Mesenchymal stem cell (in vitro differentiated cells and primary cell): Measurements from ENCODE around the gene PKNOX1.

Experiments
- DNase-seq: peaks from one replicate; pipeline ENCODE4 v3.0.0-alpha.2; 2013
- H2AFZ ChIP-seq: one replicate; pipeline ENCODE4 v1.6.1; 2013; ENCODE audit warnings: low read depth, mild to moderate bottlenecking, control low read depth, inconsistent platforms, low read length, moderate library complexity
- H2AK5ac ChIP-seq: 2 replicates; pipeline ENCODE4 v1.6.1; 2013; ENCODE audit warnings: low read length, moderate library complexity, mild to moderate bottlenecking, inconsistent platforms; ENCODE audit not compliant: severe bottlenecking
- H2BK120ac ChIP-seq: one replicate; pipeline ENCODE4 v1.6.1; 2013; ENCODE audit warnings: low read depth, mild to moderate bottlenecking, inconsistent platforms, low read length, moderate library complexity
- H2BK12ac ChIP-seq, 2 experiments: one replicate each; pipeline ENCODE4 v1.6.1; 2013; ENCODE audit warnings: inconsistent platforms in 2 of 2, low read length in 2 of 2, mild to moderate bottlenecking in 2 of 2, moderate library complexity in 2 of 2, control low read depth in 1 of 2
- H2BK15ac ChIP-seq: one replicate; pipeline ENCODE4 v1.6.1; 2013; ENCODE audit warnings: mild to moderate bottlenecking, low read depth, inconsistent platforms; ENCODE audit not compliant: poor library complexity, severe bottlenecking
- H2BK5ac ChIP-seq: 2 replicates; pipeline ENCODE4 v1.6.1; 2013; ENCODE audit warnings: low read depth, mild to moderate bottlenecking, low read length, control low read depth, inconsistent platforms; ENCODE audit not compliant: poor library complexity, severe bottlenecking
- H3K14ac ChIP-seq, 2 experiments: one replicate each; pipeline ENCODE4 v1.6.1; 2013; ENCODE audit warnings: inconsistent platforms in 2 of 2, low read length in 2 of 2, control low read depth in 1 of 2, mild to moderate bottlenecking in 1 of 2, moderate library complexity in 1 of 2
- H3K18ac ChIP-seq, 2 experiments: one replicate each; pipeline ENCODE4 v1.6.1; 2013; ENCODE audit warnings: inconsistent platforms in 2 of 2, low read length in 2 of 2, control low read depth in 1 of 2, low read depth in 1 of 2, mild to moderate bottlenecking in 1 of 2
- H3K23ac ChIP-seq, 2 experiments: one replicate each; pipeline ENCODE4 v1.6.1; 2013; ENCODE audit warnings: inconsistent platforms in 2 of 2, low read length in 2 of 2, mild to moderate bottlenecking in 2 of 2, moderate library complexity in 2 of 2, control low read depth in 1 of 2
- H3K27ac ChIP-seq: 2 replicates; pipeline ENCODE4 v1.5.1; 2013; ENCODE audit warnings: mild to moderate bottlenecking, moderate library complexity, low read length, control low read depth, inconsistent platforms; ENCODE audit not compliant: poor library complexity, severe bottlenecking
- H3K27me3 ChIP-seq, 2 experiments: 2 replicates each; pipeline versions ENCODE4 v1.6.1 to v1.7.0; 2013; ENCODE audit warnings: low read length in 2 of 2, mild to moderate bottlenecking in 2 of 2, moderate library complexity in 2 of 2, control low read depth in 1 of 2, inconsistent platforms in 1 of 2; ENCODE audit not compliant: control insufficient read depth in 1 of 2, insufficient read depth in 1 of 2
- H3K36me3 ChIP-seq, 2 experiments: 2 replicates each; pipeline versions ENCODE4 v1.6.1 to v1.7.0; 2013; ENCODE audit warnings: low read length in 2 of 2, control low read depth in 1 of 2, inconsistent platforms in 1 of 2, low read depth in 1 of 2, mild to moderate bottlenecking in 1 of 2; ENCODE audit not compliant: insufficient read depth in 2 of 2, control insufficient read depth in 1 of 2
- H3K4ac ChIP-seq, 2 experiments: one replicate each; pipeline ENCODE4 v1.6.1; 2013; ENCODE audit warnings: inconsistent platforms in 2 of 2, low read length in 2 of 2, mild to moderate bottlenecking in 2 of 2, moderate library complexity in 2 of 2, control low read depth in 1 of 2, low read depth in 1 of 2
- H3K4me1 ChIP-seq: 2 replicates; pipeline ENCODE4 v1.6.1; 2013; ENCODE audit warnings: low read depth, low read length, control low read depth; ENCODE audit not compliant: control insufficient read depth, insufficient read depth
- H3K4me2 ChIP-seq: 2 replicates; pipeline ENCODE4 v1.6.1; 2013; ENCODE audit warnings: low read length, mild to moderate bottlenecking, inconsistent platforms; ENCODE audit not compliant: poor library complexity, severe bottlenecking
- H3K4me3 ChIP-seq, 2 experiments: 2 replicates each; pipeline versions ENCODE4 v1.5.1 to v1.7.0; 2013; ENCODE audit warnings: low read length in 2 of 2, mild to moderate bottlenecking in 2 of 2, control low read depth in 1 of 2, low read depth in 1 of 2; ENCODE audit not compliant: insufficient read depth in 1 of 2
- H3K79me1 ChIP-seq: replicated peaks from 2 replicates; pipeline ENCODE4 v1.6.1; 2013; ENCODE audit warnings: mild to moderate bottlenecking, control low read depth, low read length, inconsistent platforms; ENCODE audit not compliant: poor library complexity, severe bottlenecking
- H3K9ac ChIP-seq: 2 replicates; pipeline ENCODE4 v1.7.0; 2013; ENCODE audit warnings: mild to moderate bottlenecking, low read length, moderate library complexity
- H3K9me3 ChIP-seq: 2 replicates; pipeline ENCODE4 v1.7.0; 2013; ENCODE audit warnings: mild to moderate bottlenecking, low read length; ENCODE audit not compliant: control insufficient read depth
- H4K8ac ChIP-seq: one replicate; pipeline ENCODE4 v1.6.1; 2013; ENCODE audit warnings: inconsistent platforms, mild to moderate bottlenecking, low read length, moderate library complexity
- H4K91ac ChIP-seq: one replicate; pipeline ENCODE4 v1.6.1; 2013; ENCODE audit warnings: mild to moderate bottlenecking, low read length, inconsistent platforms
- WGBS: methylation state at CpG from one replicate; pipeline ENCODE4 v1.1.7; 2013; ENCODE audit warnings: mixed read lengths; 5-methylcytosine and 5-hydroxymethylcytosine counted together

PKNOX1 gene

GRCh38 chr21:42983103-42983502 is 8.7 kb downstream of the PKNOX1 start:
- 100% methylated on average over 1 of the region's 2 CpGs for WGBS
- Histone ChIP-seq H2BK12ac (no peak overlapping the region), H3K36me3 (peaks cover 3 to 6% of the 10 kb centered on the region in 2 experiments), H4K91ac (no peak overlapping the region), H2BK15ac (no peak overlapping the region), H3K9me3 (no peaks in the 10 kb centered on the region), H3K4me1 (peaks cover 15% of the 10 kb centered on the region), H3K4me3 (no peak overlapping the region), H2AFZ (no peak overlapping the region), H2AK5ac (no peak overlapping the region), H3K23ac (no peak overlapping the region), H3K27me3 (no peaks in the 10 kb centered on the region), H2BK120ac (no peak overlapping the region), H3K4me2 (no peak overlapping the region), H3K18ac (no peak overlapping the region), H3K79me1 (peaks cover 27% of the 10 kb centered on the region), H3K27ac (peak overlapping the region; percentile 25), H3K4ac (no peak overlapping the region), H4K8ac (no peak overlapping the region), H3K9ac (no peak overlapping the region), H2BK5ac (no peak overlapping the region), H3K14ac (no peak overlapping the region)
- DNase-seq: no peak

DNA sequence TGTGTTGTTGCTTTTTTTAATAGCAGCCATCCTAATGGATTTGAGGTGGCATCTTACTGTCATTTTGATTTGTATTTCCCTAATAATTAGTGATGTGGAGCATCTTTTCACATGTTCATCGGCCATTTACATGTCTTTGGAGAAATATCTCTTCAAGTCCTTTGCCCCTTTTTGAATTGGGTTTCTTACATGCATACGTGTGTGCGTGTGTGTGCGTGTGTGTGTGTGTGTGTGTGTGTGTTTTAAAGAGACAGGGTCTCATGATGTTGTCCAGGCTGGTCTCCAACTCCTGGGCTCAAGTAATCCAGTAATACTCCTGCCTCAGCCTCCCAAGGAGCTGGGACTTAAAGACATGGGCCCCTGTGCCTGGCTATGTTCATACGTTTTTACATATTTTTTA is 9.5 kb downstream of the PKNOX1 start:
- WGBS: 82% methylated on average over 3 of the region's 5 CpGs
- Histone ChIP-seq H2BK12ac (no peak overlapping the region), H3K4ac (no peak overlapping the region), H4K91ac (no peak overlapping the region), H3K18ac (no peak overlapping the region), H3K36me3 (peaks cover 3 to 5% of the 10 kb centered on the region in 2 experiments), H2BK120ac (no peak overlapping the region), H4K8ac (no peak overlapping the region), H2AFZ (no peak overlapping the region), H3K4me1 (peaks cover 19% of the 10 kb centered on the region), H3K79me1 (peaks cover 24% of the 10 kb centered on the region), H2AK5ac (no peak overlapping the region), H3K9ac (no peak overlapping the region), H3K9me3 (no peaks in the 10 kb centered on the region), H2BK5ac (no peak overlapping the region), H2BK15ac (no peak overlapping the region), H3K4me2 (no peak overlapping the region), H3K27me3 (no peaks in the 10 kb centered on the region), H3K27ac (no peak overlapping the region), H3K14ac (no peak overlapping the region), H3K23ac (no peak overlapping the region), H3K4me3 (no peak overlapping the region)
- no peak for DNase-seq

DNA sequence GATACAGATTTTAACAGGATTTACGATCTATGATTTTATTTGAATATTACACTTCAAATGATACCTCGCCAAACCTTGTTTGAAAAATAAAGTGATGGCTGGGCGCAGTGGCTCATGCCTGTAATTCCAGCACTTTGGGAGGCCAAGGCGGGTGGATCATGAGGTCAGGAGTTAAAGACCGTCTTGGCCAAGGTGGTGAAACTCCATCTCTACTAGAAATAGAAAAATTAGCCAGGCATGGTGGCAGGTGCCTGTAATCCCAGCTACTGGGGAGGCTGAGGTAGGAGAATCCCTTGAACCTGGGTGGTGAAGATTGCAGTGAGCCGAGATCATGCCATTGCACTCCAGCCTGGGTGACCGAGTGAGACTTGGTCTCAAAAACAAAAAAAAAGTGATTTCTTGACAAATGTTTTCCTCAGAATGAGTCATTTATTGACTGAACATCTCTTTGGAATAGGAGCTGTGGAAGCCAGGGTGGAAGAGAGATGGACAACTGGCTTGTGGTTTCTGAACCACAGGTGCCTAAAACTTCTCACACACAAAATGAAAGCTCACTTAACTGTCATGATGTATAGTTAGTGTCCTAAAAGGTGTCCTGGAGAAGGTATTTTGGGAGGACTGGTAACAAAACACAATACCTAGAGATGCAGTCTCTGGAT is 11.9 kb downstream of the PKNOX1 start:
- Histone ChIP-seq H3K79me1 (peaks cover 21% of the 10 kb centered on the region), H3K36me3 (no peaks in the 10 kb centered on the region)

GRCh38 chr21:42988236-42988965 is 14.0 kb downstream of the PKNOX1 start:
- no peak overlapping the region for H3K18ac ChIP-seq
- H3K4ac ChIP-seq: no peak overlapping the region
- no peak overlapping the region for H2BK5ac ChIP-seq
- no peak overlapping the region for H3K4me2 ChIP-seq
- H2AK5ac ChIP-seq: peak overlapping the region; percentile 33
- no peak overlapping the region for H2AFZ ChIP-seq
- no peak overlapping the region for H4K91ac ChIP-seq
- no peak overlapping the region for H2BK12ac ChIP-seq
- H4K8ac ChIP-seq: no peak overlapping the region
- H3K79me1 ChIP-seq: peaks cover 18% of the 10 kb centered on the region
- no peak overlapping the region for H3K27ac ChIP-seq
- peak; percentile 32 for DNase-seq
- H3K9me3 ChIP-seq: no peaks in the 10 kb centered on the region
- no peaks in the 10 kb centered on the region for H3K36me3 ChIP-seq
- H3K4me1 ChIP-seq: peaks cover 29% of the 10 kb centered on the region
- H3K27me3 ChIP-seq: no peaks in the 10 kb centered on the region
- WGBS: 90% methylated on average over 12 of the region's 12 CpGs
- no peak overlapping the region for H3K4me3 ChIP-seq
- H2BK120ac ChIP-seq: no peak overlapping the region
- no peak overlapping the region for H3K14ac ChIP-seq
- no peak overlapping the region for H3K23ac ChIP-seq
- H2BK15ac ChIP-seq: no peak overlapping the region
- H3K9ac ChIP-seq: no peak overlapping the region

More for the DNA sequence above, 11.9 kb downstream of the PKNOX1 start:
- Histone ChIP-seq H3K23ac (no peak overlapping the region), H3K27me3 (no peaks in the 10 kb centered on the region), H4K91ac (no peak overlapping the region), H3K4ac (no peak overlapping the region), H4K8ac (no peak overlapping the region), H2AFZ (no peak overlapping the region), H2BK15ac (no peak overlapping the region), H3K9ac (no peak overlapping the region), H2BK12ac (no peak overlapping the region), H2AK5ac (peak overlapping the region; percentile 71), H3K14ac (no peak overlapping the region), H2BK5ac (no peak overlapping the region), H3K4me2 (no peak overlapping the region), H3K9me3 (no peaks in the 10 kb centered on the region), H3K4me3 (no peak overlapping the region), H3K27ac (peak overlapping the region; percentile 7), H2BK120ac (no peak overlapping the region), H3K4me1 (peaks cover 22% of the 10 kb centered on the region), H3K18ac (no peak overlapping the region)
- peak; percentile 38 for DNase-seq
- WGBS: 72% methylated on average over 6 of the region's 7 CpGs
